GM12891 (cell line): ENCODE data around the gene ALK.

Experiments
- POLR2A ChIP-seq: IDR thresholded peaks from 2 replicates; pipeline ENCODE4 v1.6.1; 2011; ENCODE audit warnings: low read depth, low read length, control low read depth
- POLR2AphosphoS5 ChIP-seq: IDR thresholded peaks from 2 replicates; pipeline ENCODE4 v1.6.1; 2011; ENCODE audit warnings: low read depth, low read length, control low read depth
- TAF1 ChIP-seq: IDR thresholded peaks from 2 replicates; pipeline ENCODE4 v1.6.1; 2011; ENCODE audit warnings: low read depth, low read length, control low read depth

GRCh38 chr2:29164091-29164846 is 757.1 kb downstream of the ALK start:
- TF ChIP-seq POLR2AphosphoS5 (no peak), POLR2A (no peak), TAF1 (no peak)
